Measurements from ENCODE around the gene MAP3K2.

GRCh38 chr2:127414638-127415592, 27.1 kb upstream of the MAP3K2 start:
- TF ChIP-seq BHLHE40 (IDR thresholded peaks at IDR 0.05; ENCODE audit: borderline replicate concordance) (no peak), SP1 (IDR thresholded peaks at IDR 0.05) (no peak), ELF4 (IDR thresholded peaks at IDR 0.05) (no peak), ZNF384 (IDR thresholded peaks at IDR 0.05) (no peak), ARNT (IDR thresholded peaks at IDR 0.05) (no peak), FOXA1 (IDR thresholded peaks at IDR 0.05) (no peak), CTBP1 (IDR thresholded peaks at IDR 0.05; ENCODE audit: borderline replicate concordance) (no peak), TARDBP (IDR thresholded peaks at IDR 0.05) (no peak), FOXM1 (IDR thresholded peaks at IDR 0.05; ENCODE audit: borderline replicate concordance) (no peak), SUZ12 (IDR thresholded peaks at IDR 0.05) (no peak), FOXK2 (IDR thresholded peaks at IDR 0.05) (no peak), L3MBTL2 (conservative IDR thresholded peaks at IDR 0.05) (no peak)

Measured in HEK293T (cell line).